Brain pericyte (primary cell): ENCODE measurements around the gene PABPC1L.
"Not testable (repeated sequence)": the region's sequence is repeated elsewhere in the genome, so short reads cannot be mapped to it uniquely, and the experiment has no call there.

Experiments
- DNase-seq: peaks from one replicate; pipeline ENCODE4 v3.0.0-alpha.2; 2012; ENCODE audit warnings: low read depth, low spot score

Gene PABPC1L

GRCh38 chr20:44909872-44910689 lies at the start of gene PABPC1L:
Gene PABPC1L (plus strand): TSS chr20:44910060. CDS start chr20:44910144, 84 bp downstream.
- DNase-seq = no peak

DNA sequence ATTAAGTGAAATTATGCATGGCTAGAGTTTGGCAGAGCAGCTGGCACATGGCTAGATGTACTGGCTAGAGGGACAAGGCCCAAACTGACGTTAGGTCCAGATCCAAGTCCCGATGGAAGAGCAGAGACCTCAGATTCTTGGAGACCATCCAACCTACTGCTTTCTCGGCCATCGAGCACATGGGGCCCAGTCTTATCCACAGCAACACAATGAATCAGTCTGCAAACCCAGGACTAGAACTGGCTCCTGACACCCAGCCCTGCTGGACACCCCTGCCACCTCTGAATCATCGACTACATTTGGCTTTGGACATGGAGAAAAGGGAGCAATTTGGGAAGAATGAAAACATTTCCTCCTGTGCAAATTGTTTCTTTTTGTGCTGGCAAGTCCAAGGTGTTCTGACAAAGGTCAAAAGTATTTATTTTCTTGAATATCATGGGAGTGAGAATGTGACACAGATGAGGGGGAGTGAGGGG lies 48.3 kb upstream of the PABPC1L start:
- no peak for DNase-seq

DNA sequence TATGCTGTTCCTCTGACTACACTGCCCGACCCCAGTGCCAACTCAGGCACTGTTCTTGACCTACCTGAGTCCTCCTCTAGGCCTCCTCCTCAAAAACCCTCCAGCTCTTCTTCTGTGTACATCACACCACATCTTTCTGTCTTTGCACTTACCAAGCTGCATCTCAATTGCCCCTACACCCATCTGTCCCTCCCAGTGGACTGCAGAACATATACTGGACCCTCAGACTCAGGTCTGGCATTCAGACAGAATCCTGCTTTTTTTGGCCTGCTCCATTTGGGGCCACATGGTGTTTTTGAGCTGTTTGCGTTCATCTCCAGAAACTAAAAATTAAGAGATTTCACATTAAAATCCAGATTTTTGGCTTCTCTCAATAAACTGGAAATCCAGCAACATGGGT lies 47.6 kb upstream of the PABPC1L start:
- DNase-seq = no peak

DNA sequence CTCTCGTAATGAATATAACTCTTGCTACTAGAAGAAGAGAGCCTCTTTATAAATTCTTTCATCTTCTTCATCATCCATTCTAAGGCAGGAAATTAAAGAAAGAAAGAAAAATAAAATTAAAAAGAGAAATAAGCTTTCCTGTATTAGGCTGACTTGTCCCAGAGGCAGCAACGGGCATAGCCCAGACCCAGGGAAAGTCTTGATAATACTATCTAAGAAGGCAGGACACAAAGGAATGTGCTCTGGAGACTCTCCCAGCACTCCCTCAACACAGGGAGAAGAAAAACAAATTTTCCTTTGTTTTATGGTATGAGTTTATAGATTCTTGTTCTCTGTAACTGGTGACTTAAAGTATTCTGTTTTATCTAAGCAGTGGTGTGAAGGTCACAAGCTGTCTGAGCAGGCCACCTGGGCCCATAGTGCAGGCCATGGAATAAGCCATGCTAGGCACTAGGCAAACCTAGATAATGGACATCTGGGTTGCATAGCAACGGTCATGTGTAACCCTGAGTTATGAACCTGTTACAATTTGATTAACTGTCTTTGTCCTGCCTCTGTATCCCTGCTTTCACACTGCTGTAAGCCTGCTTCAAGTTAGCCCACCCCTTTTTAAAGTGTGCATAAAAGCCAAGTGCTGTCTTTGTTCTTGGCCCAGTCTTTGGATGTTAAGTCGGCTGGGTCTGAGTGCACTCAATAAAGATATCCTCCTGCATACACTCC lies 46.3 kb upstream of the PABPC1L start:
- DNase-seq = not testable (repeated sequence)

- DNase-seq = not testable (repeated sequence)
These were observed 45.4 kb upstream of the PABPC1L start for GRCh38 chr20:44864493-44864892.

DNA sequence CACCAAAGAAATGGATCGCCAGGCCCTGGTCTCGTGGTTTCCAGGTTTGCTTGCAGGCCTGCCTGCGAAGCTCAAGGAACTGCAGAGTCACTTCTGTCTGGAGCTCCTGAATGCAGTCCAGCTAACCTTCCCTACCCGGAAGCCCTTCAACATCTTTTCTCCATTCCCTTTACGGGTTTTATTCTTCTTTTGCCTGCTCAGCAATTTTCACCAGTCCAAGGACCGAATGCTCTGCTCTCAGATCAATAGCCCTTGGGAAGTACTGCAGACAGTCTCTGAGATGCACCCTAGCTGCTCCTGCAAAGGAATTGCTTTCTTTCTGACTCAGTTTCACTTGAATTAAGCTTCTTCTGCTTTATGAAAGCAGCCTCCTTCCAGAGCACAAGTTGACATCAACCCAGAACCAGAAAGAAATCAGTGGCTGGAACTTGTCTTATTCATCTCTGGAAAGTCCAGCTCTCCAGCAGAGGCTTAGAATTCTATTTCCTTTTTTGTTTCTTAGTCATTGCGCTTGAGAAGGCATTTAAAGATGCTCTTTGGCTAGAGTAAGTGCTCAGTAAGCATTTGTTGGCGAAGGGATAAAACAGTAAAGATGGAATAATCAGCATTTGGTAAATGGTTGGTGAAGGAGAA lies 43.0 kb upstream of the PABPC1L start:
- no peak for DNase-seq

DNA sequence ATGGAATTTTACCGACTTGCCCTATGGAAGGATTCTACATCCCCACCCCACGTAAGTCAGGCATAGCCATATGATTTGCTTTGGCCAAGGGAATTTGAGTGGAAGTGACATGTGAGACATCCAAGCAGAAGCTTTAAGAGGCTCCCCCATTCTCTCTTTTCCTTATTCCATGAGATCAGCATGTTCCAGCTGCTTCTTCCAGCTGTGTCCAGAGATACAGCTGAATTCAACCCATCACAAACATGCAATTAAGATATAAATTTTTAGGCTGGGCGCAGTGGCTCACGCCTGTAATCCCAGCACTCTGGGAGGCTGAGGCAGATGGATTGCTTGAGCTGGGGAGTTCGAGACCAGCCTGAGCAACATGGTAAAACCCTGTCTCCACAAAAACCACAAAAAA lies 40.4 kb upstream of the PABPC1L start:
- DNase-seq = no peak

GRCh38 chr20:44882360-44882759 lies 27.5 kb upstream of the PABPC1L start:
- not testable (repeated sequence) for DNase-seq

DNA sequence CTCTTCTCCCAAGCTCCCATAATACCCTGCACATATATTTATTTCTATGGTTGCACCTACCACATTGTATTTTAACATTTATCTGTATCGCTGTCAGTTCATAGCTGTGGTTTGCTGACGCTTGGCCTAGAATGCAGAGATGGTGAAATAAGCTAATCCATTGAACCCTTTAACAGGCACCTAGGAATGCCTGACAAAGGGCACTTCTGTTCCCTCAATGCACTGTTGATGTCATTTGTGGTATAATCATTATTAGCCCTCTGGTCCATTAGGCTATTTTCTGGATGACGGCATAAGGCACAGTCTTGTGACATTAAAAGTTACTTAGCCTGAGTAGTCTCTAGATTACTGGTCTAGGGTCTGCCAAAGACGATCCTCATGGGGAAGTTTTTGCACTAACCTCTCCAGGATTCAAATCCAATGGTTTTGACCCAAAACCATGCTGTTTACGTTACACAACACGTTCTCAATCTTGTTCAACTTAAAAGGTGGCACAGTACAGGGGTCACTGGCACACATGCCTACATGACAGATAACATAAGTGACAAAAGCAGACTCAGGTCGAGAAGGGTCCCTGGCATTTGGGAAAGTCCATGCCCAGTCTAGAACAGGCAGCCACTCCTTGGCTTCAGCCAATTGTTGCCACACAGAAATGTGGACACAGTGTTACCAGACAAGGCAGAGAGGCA lies 26.5 kb upstream of the PABPC1L start:
- DNase-seq = no peak

GRCh38 chr20:44884907-44885391 lies 24.9 kb upstream of the PABPC1L start:
- DNase-seq = no peak

DNA sequence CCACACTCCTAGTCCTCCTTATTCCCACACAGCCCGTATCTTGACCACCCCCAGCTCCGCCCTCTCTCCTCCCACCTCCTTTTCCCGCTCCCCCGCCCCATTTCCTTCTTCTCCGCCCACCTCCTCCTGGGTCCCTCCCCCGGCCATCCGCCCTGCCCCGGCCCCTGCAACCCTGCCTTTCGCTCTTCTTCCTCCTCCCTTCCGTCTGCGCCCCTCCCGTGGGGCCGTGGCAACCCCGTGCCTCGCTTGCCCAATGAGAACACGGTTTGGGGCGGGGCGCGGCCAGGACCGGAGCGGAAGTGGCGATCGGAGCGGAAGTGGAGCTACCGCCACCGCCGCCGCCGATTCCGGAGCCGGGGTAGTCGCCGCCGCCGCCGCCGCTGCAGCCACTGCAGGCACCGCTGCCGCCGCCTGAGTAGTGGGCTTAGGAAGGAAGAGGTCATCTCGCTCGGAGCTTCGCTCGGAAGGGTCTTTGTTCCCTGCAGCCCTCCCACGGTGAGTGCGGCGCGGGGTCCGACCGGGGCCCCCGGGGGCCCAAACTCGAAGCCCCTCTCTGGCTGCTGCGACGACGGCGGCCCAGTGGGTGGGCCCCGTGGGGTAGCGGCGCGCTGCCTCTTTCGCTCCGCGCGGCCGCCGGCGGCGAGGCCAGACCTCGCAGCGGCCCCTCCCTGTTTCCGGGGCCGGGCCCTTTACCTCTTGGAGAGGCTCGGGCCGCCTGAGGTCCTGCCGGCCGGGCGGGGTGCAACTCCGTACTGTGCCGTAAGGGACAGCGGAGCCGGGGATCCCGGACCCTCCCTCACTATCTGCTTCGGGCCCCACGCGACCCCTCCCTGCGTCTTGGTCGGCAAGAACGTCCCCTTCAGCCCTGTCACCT lies 24.2 kb upstream of the PABPC1L start, which contains the start of gene YWHAB:
Gene YWHAB (plus strand): TSS at position 314 of the 874 bp plus-strand sequence. CDS start 15,829 bp downstream, outside the sequence.
- DNase-seq = peak; percentile 93

GRCh38 chr20:44886266-44886651 lies 23.6 kb upstream of the PABPC1L start:
- no peak for DNase-seq

- DNase-seq = no peak
These were observed 23.0 kb upstream of the PABPC1L start for GRCh38 chr20:44886828-44887227.

DNA sequence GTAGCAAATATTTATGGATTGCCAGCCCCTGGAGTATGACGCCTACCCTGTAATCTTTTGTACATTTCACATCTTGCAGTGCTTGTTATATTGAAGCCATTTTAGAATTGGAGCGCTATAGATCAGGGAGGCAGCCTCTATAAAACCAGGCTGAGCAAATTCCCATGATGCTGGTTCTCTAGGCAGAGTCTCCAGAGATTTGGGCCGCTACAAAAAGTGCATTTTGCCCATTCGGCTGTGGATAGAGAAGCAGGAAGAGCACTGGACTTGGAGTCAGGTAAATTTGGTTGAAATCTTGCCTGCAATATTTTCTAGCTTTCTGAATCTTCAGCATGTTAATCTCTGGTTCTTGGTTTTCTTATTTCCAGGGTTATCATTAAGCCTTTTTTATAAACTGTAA lies 22.4 kb upstream of the PABPC1L start:
- DNase-seq = no peak

DNA sequence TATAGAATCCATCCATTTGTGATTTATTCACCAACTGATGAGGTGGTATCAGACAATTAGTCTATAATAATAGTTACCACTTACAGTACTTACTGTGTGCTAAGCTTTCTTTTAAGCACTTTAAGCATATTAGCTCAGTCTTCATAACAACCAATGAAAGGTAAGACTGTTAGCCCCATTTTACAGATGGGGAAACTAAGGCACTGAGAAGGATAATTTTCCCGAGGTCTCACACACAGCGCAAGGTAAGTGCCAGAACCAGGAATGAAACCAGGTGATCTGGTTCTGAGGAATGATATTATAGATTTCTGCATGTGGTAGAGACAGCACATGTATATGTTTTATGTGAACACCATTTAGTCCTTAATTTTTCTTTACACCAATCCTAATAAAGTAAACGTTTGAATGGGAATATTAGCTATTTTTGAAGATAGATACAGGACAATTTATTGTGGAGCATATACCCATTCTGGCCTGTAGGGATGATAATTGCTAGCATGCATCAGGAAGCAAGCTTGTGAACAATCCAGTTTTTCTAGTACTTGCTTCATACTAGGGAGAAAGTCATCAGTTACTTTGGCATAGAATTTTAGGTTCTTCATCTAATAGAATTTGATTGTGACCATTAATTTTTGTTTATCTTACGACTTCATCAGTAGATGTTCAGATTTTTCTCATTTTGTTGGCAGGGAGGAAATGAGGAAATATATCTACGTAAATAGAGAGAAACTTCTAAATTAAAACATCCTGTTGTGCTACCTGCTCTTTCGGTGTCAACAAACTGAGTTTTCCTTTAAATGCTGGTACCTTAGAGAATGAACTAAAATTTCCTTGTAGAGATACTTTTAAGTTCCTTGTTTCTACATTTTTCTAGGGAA lies 21.4 kb upstream of the PABPC1L start:
- no peak for DNase-seq

GRCh38 chr20:44891826-44892225 lies 18.0 kb upstream of the PABPC1L start:
- DNase-seq = no peak

DNA sequence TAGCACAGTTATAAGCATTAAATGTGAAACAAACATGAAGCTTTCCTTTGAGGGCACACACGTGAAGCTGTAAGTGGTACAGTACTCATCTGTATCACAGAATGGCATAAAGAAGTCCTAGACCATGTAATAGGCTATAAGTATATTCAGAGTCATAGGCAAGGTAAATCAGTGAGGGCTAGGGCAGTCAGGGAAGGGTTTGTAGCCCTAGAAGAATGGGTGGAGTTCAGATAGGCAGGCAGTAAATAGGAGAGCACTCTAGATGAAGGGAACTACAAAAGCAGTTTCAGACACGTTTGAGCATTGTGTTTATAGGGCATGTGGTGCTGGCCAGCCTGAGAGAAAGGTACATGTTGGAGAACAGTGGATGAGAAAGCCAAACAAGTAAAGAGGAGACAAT lies 14.9 kb upstream of the PABPC1L start:
- no peak for DNase-seq

GRCh38 chr20:44896583-44896982 lies 13.3 kb upstream of the PABPC1L start:
- no peak for DNase-seq

DNA sequence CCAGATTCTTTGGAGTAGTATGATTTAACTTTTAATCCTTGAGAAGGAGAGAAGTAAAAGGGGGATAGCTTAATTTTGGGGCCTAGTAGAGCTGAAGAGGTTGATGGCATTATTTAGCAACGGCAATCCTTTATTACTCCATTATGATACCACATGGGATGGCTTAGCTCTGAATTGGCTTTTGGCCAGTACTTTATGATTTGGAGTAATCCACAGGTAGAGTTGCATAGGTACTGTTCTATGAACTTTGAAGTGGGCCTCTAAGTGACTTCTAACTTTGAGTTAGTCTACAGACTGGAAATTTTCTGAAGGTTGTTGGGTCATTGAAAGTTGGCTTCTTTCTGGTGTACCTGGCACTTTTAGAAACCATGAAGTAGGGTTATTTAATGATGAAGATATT lies 12.7 kb upstream of the PABPC1L start:
- no peak for DNase-seq
